Caco-2 (cell line): Measurements from ENCODE around the gene NOP14. TPM values are rescaled to one million over a fixed set of nuclear protein-coding genes. Genes with fewer than 3 reads are reported as not detected.
"Not testable (repeated sequence)": the region's sequence is repeated elsewhere in the genome, so short reads cannot be mapped to it uniquely, and the experiment has no call there.

Experiments
- BruUV-seq: library from RNA; stranded (reverse); fragments of 400-500 nt; replicated peaks from 2 replicates; lab custom pipeline; 2021; lab: Mats Ljungman, UMichigan
- CTCF ChIA-PET: fragments of 300-600 bp; sonication (Branson Sonifier 250); formaldehyde crosslinking; loops from one replicate; lab custom pipeline; 2022; ENCODE audit warnings: antibody characterized with exemption; lab: Charles Lee
- POLR2A ChIA-PET: fragments of 300-600 bp; sonication (Branson Sonifier 250); formaldehyde crosslinking; loops from one replicate; lab custom pipeline; 2022; ENCODE audit warnings: antibody characterized with exemption; lab: Charles Lee
- DNase-seq, 2 experiments: peaks; one replicate each; pipeline versions ENCODE4 v3.0.0 to v3.0.0-alpha.2; 2020 to 2022
- H3K27me3 ChIP-seq: replicated peaks from 2 replicates; pipeline ENCODE4 v1.6.0; 2011; ENCODE audit warnings: low read length; ENCODE audit not compliant: control insufficient read depth, insufficient read depth
- H3K36me3 ChIP-seq: 2 replicates; pipeline ENCODE4 v1.5.1; 2011; ENCODE audit warnings: low read length; ENCODE audit not compliant: control insufficient read depth, insufficient read depth
- H3K4me1 ChIP-seq: fragments of 250-450 bp; sonication (Bioruptor Pico); 2 replicates; pipeline ENCODE4 v1.5.1; 2020; ENCODE audit warnings: mild to moderate bottlenecking
- H3K4me3 ChIP-seq: 2 replicates; pipeline ENCODE4 v1.5.1; 2011; ENCODE audit warnings: low read depth, mild to moderate bottlenecking, control low read depth, low read length
- H3K9me3 ChIP-seq: fragments of 250-450 bp; sonication (Bioruptor Pico); 2 replicates; pipeline ENCODE4 v1.5.1; 2020; ENCODE audit warnings: mild to moderate bottlenecking, moderate library complexity
- H3K27ac Mint-ChIP-seq: one replicate; pipeline ENCODE4 v1.8.0; 2022; ENCODE audit warnings: mixed read lengths; ENCODE audit not compliant: unreplicated experiment
- H3K27me3 Mint-ChIP-seq: one replicate; pipeline ENCODE4 v1.8.0; 2022; ENCODE audit warnings: mixed read lengths; ENCODE audit not compliant: insufficient read depth, unreplicated experiment
- H3K36me3 Mint-ChIP-seq: one replicate; pipeline ENCODE4 v1.8.0; 2022; ENCODE audit warnings: mild to moderate bottlenecking, mixed read lengths; ENCODE audit not compliant: insufficient read depth, unreplicated experiment
- H3K4me1 Mint-ChIP-seq: one replicate; pipeline ENCODE4 v1.8.0; 2022; ENCODE audit warnings: low read depth, mixed read lengths; ENCODE audit not compliant: unreplicated experiment
- H3K4me3 Mint-ChIP-seq: one replicate; pipeline ENCODE4 v1.8.0; 2022; ENCODE audit warnings: mild to moderate bottlenecking, moderate library complexity, mixed read lengths; ENCODE audit not compliant: unreplicated experiment
- H3K9me3 Mint-ChIP-seq: one replicate; pipeline ENCODE4 v1.8.0; 2022; ENCODE audit warnings: mixed read lengths; ENCODE audit not compliant: unreplicated experiment
- CTCF ChIP-seq, 2 experiments: fragments of 200-600 bp in 1 of 2; IDR thresholded peaks; 1 replicate in 1 of 2; 2 replicates in 1 of 2; pipeline versions ENCODE4 v1.5.1 to v1.8.0; 2011 to 2022; ENCODE audit warnings: antibody characterized with exemption in 1 of 2, control low read depth in 1 of 2, inconsistent platforms in 1 of 2, low read depth in 1 of 2, low read length in 1 of 2, mild to moderate bottlenecking in 1 of 2, moderate library complexity in 1 of 2; ENCODE audit not compliant: insufficient read depth in 1 of 2, severe bottlenecking in 1 of 2, unreplicated experiment in 1 of 2
- intact Hi-C: fragments of 100-400 bp; cut with micrococcal nuclease; formaldehyde crosslinking; loops from one replicate; pipeline ENCODE4 v1.10.0; 2022; ENCODE audit not compliant: unreplicated experiment
- total RNA-seq: library from RNA; stranded (reverse); gene quantifications from 2 replicates; pipeline ENCODE4 v1.2.3, GENCODE V29; 2022

The NOP14 gene
- total RNA-seq, 1 experiment from 2014 or later, result 55.2 TPM

- H3K9me3 ChIP-seq, H3K27me3 Mint-ChIP-seq, DNase-seq, BruUV-seq, H3K4me3 Mint-ChIP-seq, POLR2A ChIA-PET, H3K36me3 ChIP-seq, H3K4me1 ChIP-seq, intact Hi-C loops, H3K4me3 ChIP-seq, H3K27me3 ChIP-seq, CTCF ChIA-PET, H3K27ac Mint-ChIP-seq, H3K4me1 Mint-ChIP-seq: not testable (repeated sequence)
- Mint-ChIP-seq H3K36me3 (peaks cover 76% of the 10 kb centered on the region), H3K9me3 (peaks cover 11% of the 10 kb centered on the region)
These were observed 46.5 kb downstream of the NOP14 start for GRCh38 chr4:2916696-2917095.

- Mint-ChIP-seq H3K4me1 (no peaks in the 10 kb centered on the region), H3K27ac (no peak overlapping the region), H3K4me3 (no peak overlapping the region), H3K9me3 (peaks cover 11% of the 10 kb centered on the region), H3K27me3 (no peaks in the 10 kb centered on the region), H3K36me3 (peaks cover 80% of the 10 kb centered on the region)
- Histone ChIP-seq H3K9me3 (no peaks in the 10 kb centered on the region), H3K27me3 (no peaks in the 10 kb centered on the region), H3K36me3 (peaks cover 8% of the 10 kb centered on the region; the same call in 1 of the 2 replicates), H3K4me3 (no peak overlapping the region), H3K4me1 (no peaks in the 10 kb centered on the region)
- no peak for TF ChIP-seq CTCF (IDR thresholded peaks at IDR 0.05; ENCODE audit: insufficient read depth in 1 of 2, low read depth in 1 of 2, low read length in 1 of 2, severe bottlenecking in 1 of 2, unreplicated experiment in 1 of 2)
- ChIA-PET POLR2A (no interaction called here), CTCF (no interaction called here)
- BruUV-seq, result no TSS peak
- DNase-seq, result no peak
- intact Hi-C loops, result no loop called here
These were observed 47.4 kb downstream of the NOP14 start for GRCh38 chr4:2915789-2916188.

- H3K27me3 ChIP-seq, result no peaks in the 10 kb centered on the region
- DNase-seq, result no peak
- no peak overlapping the region for H3K4me3 ChIP-seq
- no peak overlapping the region for H3K27ac Mint-ChIP-seq
- ChIA-PET POLR2A (interaction anchor here (0.6 kb wide), 1 partner anchor 49 kb away, joined by 3 read pairs; the partner anchor contains the start of gene GRK4), CTCF (no interaction called here)
- no peaks in the 10 kb centered on the region for H3K27me3 Mint-ChIP-seq
- no TSS peak for BruUV-seq
- no peak overlapping the region for H3K4me3 Mint-ChIP-seq
- H3K4me1 ChIP-seq, result no peaks in the 10 kb centered on the region
- peaks cover 8% of the 10 kb centered on the region; the same call in 1 of the 2 replicates for H3K36me3 ChIP-seq
- intact Hi-C loops, result no loop called here
- no peak for TF ChIP-seq CTCF (IDR thresholded peaks at IDR 0.05; ENCODE audit: insufficient read depth in 1 of 2, low read depth in 1 of 2, low read length in 1 of 2, severe bottlenecking in 1 of 2, unreplicated experiment in 1 of 2)
- peaks cover 3% of the 10 kb centered on the region for H3K9me3 Mint-ChIP-seq
- no peaks in the 10 kb centered on the region for H3K4me1 Mint-ChIP-seq
- H3K9me3 ChIP-seq, result no peaks in the 10 kb centered on the region
- peaks cover 80% of the 10 kb centered on the region for H3K36me3 Mint-ChIP-seq
These were observed 48.7 kb downstream of the NOP14 start for GRCh38 chr4:2914256-2915126.
